GM18870 (cell line): ENCODE measurements around the gene SIVA1.
"Not testable (repeated sequence)": the region's sequence is repeated elsewhere in the genome, so short reads cannot be mapped to it uniquely, and the experiment has no call there.

Source experiments
- ATAC-seq: cut with Tn5 transposase; IDR thresholded peaks from one replicate; pipeline ENCODE4 v1.9.1; 2021; ENCODE audit warnings: moderate library complexity; ENCODE audit not compliant: unreplicated experiment

The SIVA1 gene

DNA sequence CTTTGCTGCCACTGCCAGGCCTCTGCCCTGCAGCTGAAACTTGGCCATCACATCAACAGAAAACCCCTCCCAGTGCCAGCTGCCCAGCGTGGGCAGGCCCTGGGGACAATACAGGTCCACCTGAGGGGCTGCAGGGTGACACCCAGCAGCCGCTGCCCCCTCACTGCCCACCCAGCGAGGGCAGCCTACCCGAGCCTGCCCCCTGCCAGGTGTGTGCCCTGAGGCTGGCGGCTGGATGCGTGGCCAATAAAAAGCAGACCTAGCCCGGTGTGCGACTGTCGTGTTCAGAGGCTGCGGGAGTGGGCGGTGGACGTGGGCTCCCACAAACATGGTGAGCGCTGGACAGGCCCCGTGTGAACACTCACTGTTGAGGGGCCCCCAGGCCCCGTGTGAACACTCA, 33.6 kb upstream of the SIVA1 start:
- ATAC-seq: no peak

DNA sequence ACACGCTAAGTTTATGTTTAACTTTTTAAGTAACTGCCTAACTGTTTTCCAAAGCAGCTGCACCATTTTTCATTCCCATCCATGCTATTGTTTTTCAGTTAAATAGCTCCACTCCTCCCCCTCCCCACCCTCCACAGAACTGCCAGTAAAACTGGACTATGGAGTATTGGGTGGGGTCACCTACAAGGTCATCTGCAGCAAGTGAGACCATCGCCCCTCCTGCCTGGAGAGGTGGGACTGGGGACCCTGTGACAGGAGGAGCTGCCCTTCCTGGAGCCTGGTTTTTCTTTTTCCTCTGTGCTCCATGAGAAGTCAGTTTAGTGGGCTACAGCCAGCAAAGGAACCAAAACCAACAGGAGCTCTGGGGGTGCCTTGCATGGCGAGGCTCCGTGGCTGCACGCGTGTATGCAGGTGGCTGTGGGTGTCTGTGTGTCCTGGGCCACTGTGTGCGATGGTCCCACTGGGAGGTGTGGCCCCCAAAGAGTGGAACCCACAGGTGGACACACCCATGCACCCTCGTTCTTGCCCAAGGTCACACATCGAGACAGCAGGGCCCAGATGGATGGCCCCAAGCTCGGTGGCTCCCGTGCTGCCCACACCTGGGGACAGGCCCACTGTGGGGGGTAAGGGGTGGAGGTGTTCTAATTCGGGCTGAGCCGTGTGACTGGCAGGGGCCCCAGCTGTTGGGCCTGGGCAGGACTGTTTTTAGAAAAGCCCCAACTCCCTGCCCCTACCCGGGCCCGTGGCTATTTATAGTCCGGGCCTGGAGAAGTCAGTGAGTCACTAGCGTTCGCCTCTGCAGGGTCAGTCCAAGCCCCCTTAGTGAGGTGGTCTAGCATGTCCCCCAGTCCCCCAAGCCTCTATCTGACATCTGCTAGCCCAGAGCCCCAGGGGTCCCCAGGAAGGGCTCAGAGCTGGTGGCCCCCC, 31.2 kb upstream of the SIVA1 start:
- no peak for ATAC-seq

DNA sequence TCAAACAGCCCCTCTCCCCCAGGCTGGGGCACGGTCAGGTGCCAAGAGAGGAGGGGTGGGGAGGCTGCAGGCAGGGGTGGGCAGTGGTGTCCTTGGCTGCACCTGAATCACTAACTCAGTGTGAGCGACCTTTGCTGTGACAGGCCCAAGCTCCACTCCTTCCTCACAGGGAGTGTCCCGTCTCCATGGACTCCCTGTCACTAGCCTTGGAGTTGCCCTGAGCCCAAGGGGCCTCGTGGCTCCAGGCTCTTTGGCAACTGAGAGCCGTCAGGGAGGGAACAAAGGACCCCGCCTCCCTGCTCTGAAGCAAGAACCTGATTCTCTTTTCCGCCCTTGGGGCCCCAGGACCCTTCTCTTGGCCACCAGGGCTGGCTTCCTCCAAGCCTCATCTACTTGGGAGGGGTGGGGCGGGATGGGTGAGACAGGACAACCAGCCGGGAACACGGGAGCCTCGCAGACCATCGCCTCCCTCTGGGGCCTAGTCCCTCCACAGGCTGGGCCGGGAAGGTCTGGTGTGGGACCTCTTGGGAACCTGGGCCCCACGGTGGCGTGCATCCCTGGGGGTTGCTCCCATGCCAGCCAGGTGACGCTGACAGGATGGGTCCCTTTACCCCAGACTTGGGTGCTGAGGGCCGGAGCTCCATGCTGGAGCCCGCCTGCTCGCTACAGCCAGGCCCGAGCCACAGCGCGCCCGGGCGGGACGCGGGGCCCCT, 29.9 kb upstream of the SIVA1 start:
- no peak for ATAC-seq

DNA sequence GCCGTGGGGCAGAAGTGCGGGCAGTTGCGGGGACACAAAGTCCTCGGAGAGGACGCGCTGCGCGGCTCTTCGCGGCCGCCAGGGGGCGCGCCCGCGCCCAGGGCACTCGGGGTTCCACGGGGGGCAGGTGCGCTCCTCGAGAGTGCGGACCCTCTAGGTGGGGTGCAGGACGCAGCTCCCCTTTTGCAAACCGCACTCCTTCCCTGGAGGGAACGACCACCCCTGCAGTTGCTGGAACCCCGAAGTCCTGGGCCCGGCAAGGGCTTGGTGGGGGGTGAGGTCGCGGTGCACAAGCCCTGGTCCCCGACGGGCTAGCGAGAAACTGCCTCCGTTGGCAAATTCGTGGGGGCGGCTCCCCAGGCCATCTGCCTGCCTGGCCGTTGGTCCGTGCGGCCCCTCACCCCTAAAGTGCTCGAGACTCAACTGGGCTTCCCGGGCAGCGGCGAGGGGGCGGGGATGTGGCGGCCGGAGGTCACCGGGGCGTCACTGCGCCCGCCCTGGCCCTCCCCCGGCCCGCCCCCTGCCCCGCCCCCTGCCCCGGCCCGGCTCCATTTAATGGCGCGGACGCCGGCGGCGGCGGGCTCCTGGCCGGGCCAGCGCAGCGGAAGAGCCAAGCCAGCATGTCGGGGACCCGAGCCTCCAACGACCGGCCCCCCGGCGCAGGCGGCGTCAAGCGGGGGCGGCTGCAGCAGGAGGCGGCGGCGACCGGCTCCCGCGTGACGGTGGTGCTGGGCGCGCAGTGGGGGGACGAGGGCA, 29.1 kb upstream of the SIVA1 start, which contains the start of gene ADSS1:
Gene ADSS1 (plus strand): TSS at position 579 of the 756 bp plus-strand sequence. CDS start 42 bp downstream, at position 621.
- no peak for ATAC-seq

DNA sequence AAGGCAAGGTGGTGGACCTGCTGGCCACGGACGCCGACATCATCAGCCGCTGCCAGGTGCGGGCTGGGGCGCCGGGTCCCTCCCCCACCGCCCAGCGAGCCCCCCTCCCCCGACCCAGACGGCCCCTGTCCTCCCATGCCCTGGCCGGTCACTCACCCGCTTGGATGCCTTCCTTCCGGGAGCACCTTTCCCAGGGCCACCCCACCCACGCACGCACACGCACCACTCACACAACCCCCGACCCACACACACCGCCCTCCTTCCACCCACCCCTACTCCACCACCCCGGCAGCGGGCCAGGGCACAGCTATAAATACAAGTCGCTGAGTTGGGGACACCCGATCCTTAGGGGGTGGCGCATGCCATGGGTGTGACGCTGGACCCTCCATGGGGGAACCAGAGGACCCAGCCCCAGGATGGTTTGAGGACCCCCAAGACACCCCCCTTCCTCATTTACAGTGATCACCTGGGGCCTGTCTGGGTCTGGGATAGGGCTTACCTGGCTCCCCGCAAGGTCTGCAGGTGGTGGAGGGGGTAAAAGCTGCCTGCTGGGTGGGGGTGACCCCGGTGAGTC, 28.5 kb upstream of the SIVA1 start:
- no peak for ATAC-seq

DNA sequence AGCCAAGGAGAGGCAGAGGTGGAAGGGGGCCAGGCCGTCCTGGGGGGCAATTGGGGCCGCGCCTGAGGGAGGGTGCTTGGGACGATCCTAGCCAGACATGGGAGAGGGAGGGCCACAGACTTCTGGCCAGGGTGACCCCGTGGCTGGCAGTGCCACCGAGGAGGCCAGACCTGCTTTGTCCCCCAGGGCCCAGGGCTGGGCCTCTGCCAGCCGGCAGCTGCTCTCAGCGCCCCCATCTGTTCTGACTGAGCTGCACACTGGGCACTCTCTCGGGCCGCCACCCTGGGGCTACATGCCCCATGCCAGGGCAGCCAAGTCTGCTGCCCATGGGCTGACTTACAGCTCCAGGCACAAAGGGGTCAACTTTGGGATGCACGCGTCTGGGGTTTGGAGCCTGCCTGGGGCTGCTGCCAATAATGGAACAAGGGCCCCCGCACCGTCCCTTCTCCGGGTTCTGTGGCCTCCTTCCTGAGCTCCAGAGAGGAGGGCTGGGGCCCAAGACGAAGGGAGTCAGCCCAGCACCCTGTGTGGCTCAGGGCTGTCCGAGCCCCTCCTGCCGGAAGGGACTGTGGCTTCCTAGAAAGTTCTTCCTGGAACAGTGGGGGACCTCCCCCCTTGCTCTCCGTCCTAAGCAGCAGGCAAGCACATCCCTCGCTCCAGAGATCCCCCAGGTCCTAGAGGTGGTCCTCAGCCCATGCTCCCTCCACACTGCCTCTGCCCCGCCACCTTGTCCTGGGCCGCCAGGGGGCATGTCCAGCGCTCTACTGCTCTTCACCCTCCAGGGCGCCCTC, 27.8 kb upstream of the SIVA1 start:
- ATAC-seq: no peak

DNA sequence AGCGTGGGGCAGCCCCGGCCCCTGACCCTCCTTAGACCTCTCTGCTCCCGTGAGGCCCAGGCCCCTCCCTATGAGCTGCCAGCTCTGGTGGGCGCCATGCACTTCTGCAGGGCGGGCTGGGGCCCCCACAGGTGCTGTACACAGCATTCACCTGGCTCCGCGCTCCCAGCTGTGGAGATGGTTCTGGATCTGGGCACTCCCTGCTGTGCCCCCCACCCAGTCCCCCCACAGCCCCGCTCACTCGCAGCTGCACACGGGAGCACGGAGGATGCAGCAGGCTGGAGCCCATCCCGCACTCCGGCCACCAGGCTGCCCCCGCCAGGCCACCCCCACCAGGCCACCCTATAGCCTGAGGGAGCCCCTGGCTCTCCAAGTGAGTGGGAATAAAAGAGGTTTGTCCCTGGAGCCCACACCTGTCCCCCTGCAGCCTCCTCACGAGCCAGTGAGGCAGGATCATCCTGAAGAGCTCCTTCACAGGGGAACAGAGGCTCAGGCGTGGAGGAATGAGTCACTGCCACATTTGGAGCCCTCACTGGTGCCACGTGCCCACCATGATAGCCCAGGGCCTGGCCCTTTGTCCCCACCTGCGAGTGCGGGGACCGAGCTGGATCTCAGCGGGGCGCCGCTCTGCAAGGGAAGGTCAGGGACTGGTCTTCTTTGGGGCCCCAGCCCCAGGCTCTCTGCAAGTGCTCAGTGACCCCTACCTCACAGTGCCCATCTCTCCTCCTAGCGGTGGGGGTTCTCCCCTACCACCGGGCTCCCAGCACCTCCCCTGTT, 27.0 kb upstream of the SIVA1 start:
- no peak for ATAC-seq

DNA sequence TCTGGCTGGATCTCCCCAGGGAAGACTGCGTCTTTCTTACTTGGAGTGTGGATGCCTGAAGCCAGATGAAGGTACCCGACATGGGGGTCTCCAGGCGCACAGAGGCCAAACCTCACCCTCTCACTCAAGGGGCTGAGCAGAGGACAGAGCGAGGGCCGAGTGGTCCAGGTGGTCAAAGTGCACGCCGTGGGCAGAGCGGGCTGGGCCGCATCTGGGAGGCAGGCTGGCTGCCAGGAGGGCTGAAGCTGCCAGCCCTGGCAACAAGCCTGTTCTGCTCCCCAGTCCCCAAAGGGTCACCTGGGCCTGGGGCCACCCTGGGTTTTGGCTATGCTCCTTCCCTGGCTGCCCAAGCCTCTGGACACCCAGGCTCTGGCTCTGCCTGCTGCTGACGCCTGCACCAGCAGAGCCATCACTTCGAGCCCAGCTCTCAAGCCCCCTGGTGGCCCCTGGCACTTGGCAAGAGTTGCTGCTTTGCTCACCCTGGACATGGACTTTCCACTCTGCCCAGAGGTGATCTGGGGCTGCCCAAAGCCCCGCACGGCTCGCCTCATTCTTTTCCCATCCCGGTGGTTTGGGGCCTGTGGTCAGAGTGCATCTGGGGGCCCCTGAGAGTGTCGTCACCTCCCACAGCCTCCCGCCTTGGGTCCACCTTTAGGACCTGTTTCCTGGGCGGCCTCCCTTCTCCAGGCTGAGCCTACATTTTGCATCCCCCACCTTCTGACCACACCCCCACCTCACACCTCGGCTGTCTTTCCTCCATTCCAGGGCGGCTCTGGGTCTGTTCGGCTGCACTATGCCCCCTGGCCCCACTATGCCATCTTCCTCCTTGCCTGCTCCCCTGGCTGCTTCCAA, 26.1 kb upstream of the SIVA1 start:
- no peak for ATAC-seq

DNA sequence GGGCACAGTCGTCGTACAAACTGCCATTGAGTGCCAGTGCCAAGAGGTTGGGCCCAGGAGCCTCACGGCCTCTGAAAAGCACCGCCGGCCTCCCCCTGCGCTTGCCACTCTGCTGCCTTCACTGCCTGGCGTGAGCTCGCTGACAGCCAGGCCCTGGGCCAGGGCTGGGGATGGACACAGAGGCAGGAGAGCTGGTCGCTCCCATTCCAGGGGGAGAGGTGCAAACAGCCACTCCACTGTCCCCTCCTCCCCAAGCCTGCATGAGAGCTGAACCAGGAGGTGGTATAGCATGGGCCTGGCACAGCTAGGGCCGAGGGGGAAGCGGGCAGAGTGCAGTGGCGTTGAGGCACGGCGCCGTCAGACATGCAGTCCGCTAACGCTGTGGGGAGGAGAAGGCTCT, 24.3 kb upstream of the SIVA1 start:
- ATAC-seq: no peak

DNA sequence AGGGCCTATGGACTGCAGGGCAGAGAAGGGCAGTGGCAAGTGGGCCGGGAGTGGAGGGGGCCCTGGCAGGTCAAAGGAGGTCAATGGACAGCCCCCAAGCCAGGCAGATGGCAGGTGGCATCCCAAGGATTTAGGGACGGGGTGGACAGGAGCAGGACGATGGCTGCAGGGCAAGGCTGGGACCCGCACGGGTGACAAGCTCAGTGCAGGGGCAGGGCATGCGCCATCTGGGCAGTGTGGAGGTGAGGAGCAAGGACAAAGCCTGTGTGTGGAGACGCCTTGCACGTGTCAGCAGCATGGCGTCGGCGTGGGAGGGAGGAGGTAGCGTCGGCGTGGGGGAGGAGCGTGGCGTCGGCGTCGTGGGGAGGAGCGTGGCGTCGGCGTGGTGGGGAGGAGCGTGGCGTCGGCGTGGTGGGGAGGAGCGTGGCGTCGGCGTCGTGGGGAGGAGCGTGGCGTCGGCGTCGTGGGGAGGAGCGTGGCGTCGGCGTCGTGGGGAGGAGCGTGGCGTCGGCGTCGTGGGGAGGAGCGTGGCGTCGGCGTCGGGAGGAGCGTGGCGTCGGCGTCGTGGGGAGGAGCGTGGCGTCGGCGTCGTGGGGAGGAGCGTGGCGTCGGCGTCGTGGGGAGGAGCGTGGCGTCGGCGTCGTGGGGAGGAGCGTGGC, 23.6 kb upstream of the SIVA1 start:
- not testable (repeated sequence) for ATAC-seq

DNA sequence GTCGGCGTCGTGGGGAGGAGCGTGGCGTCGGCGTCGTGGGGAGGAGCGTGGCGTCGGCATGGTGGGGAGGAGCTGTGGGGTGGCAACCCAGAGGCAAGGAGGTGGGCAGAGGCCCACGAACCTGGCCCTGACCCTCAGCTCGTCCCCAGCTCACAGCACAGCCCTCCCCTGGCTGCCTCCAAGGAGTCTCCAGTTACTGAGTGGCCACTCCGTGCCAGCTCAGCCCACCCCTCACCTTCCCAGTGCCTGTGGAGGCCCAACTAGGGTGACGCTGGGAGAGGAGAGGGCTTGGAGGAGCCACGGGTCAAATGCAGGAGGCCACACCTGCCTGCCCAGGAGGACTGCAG, 23.1 kb upstream of the SIVA1 start:
- ATAC-seq: no peak

DNA sequence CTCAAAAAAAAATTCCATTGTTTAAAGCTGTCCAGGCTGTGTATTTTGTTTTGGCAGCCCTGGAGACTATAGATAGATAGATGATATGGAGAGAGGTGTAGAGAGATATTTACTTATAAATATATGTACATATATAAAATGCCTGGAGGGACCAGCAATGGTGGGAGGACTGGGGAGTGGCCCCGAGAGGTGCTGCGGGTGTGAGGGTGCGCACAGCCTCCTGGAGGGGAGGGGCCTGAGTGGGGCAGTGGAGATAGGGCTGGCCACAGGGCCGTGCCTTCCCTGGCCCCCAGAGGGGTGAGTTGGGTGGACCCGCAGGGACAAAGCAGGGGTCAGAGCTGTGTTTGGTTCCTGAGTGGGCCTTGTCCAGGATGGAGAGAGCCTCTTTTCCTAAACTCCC, 22.5 kb upstream of the SIVA1 start:
- ATAC-seq: no peak

DNA sequence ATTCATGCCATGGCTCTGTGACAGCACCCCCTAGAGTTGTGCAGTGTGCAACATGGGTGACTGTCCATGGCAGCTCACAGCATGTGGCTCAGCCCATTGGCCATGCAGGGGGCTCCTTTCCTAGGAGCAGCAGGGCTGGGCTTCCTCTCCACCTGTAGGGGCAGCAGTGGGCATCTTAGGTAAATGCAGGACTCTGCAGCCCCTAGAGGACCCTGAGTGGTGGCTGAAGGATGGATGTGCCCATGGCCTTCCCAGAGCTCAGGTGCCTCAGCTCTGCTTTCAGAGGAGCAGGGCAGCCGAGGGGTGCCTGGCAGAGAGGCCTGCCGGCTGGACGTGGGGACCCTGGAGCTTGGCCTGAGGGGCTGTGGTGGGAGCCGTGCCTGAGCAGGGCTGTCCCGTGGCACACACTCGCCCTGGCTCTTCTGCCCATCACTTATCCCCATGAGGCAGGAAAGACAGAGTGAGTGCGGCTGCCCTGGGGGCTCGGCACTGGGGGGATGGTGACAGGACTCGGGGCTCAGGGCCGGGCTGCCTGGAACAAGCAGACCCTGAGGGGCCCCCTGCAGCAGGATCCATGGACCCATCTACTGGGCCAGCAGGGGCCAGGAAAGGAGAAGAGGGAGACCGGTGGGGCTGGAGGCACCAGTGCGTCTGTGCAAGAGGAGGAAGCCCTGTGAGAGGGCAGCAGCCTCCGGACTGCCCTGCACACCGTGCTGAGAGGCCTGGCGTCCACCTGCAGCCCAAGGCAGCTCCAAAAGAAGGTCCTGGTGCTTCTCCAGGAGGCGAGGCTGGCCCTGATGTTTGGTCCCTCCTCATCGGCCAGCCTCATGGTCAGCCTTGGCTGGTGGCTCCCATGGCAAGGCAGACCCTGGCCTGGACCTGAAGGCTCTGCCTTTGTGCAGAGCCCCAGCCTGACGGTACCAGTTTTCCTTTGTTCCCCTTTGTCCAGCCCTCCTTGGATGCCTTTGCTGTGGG, 21.3 kb upstream of the SIVA1 start:
- ATAC-seq: no peak

DNA sequence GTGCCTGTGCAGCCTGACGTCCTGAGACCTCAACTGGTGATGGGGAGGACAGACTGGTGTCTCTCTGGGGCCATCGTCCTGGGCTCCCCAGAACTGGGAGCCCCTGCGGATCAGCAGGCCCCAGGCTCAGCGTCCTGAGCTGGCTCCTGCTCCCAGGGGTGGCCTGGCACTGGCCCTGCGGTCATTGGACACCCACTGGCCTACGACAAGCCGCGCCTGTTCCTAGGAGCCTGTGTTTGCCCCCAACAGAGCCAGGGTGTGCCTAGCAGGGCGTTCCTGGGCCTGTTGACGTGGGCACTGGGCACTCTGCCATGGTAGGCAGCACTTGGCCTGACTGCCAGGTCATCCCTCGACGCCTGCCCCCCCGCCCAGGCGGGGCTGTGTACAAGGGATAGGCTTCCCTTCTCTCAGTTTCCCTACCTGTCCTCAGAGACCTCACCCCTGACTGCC, 20.6 kb upstream of the SIVA1 start:
- ATAC-seq: no peak

DNA sequence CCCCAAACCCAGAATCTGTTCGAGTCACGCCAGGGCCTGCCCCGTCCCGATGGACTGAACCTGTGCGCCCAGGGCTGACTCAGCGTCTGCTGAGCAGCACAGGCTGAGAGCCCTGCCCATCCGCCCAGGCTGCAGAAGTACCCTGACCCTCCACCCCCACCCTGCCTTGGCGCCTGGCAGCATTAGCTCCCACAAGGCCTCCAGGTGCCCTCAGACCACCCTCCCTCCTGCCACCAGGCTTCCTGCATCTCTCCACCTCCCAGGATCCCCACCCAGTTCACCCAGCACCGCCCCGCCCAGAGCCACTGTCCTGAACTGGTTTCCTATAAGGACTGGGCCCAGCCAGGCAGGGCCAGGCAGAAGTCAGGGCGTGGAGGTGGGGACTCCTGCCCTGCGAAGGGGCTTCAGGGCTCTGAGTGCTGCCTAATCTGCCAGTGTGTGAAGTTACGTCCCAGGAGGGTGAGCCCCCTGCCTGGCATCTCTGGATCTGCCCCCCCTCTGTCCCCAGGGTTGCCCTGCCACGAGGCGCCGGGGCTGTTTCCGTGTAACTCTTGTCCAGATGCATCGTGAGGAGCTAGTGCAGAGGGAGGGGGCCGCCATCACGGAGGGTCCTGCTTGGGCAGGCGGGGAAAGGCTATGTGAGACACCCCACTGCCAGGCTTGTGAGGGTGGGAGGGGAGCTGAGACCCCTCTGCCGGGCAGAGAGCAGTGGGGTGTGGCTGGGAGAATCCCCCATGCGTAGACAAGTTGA, 19.8 kb upstream of the SIVA1 start:
- no peak for ATAC-seq

DNA sequence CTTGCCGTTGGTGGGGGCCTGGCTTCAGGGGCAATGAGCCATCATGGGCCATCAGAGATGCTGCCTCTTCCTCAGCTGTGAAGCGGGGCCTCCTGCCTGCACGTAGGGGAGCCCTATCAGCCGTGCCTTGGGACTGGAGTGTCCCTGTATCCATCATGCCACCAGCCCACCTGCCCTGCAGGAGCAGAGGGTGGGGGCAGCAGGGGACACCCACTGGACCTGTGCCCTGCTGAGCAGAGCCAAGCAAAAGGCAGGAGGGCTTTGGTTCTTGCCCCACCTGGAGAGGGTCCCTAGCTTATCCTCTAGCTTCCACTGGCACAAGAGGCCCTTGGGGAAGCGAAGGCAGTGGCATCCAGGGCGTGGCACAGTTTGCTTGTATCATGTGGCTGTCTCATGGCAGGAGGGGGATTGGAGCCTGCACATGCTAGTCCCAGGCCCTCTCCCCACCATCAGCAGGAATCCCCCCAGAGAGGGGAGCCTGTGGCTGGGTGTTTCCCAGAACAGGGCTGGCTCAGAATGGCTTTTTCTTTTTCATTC, 18.8 kb upstream of the SIVA1 start:
- ATAC-seq: no peak
